ENCODE data around the gene PRAC1.

DNA sequence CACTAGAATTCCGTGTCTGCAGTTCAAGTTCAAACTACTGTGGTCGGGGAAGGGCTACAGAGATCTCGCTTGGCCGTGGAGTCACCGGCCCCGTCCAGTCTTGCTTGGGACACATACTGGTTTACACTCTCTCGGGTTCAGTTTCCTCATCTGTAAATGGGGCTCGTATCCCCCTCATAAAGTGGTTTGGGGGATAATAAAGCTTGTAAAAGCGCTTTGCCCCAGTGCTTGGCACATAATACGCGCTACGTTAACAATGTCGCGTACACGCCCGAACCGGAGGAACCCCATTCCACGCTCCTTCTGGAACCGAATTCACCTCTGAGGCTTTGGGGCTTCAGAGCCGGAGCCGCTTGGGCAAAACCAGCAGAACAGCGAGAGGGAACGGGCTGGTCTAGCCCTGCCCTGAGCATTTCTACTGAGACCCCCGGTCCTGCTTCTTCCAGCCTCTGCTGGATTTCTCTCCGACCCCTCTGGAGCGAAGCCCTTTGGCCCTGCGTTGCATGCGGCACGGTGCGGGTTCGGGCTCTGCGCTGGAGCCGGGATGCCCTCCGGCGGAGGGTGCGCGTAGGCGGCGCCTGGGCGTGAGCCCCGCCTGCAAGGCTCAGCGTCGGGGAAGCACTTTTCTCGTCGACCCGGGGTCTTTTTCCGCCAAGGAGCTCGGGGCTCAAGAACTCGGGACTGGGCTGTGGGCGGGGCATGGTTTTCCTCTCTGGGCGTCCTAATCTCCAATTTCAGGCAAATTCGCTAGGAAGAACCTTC is 32.4 kb upstream of the PRAC1 start:
- TF ChIP-seq, protein P1, sequence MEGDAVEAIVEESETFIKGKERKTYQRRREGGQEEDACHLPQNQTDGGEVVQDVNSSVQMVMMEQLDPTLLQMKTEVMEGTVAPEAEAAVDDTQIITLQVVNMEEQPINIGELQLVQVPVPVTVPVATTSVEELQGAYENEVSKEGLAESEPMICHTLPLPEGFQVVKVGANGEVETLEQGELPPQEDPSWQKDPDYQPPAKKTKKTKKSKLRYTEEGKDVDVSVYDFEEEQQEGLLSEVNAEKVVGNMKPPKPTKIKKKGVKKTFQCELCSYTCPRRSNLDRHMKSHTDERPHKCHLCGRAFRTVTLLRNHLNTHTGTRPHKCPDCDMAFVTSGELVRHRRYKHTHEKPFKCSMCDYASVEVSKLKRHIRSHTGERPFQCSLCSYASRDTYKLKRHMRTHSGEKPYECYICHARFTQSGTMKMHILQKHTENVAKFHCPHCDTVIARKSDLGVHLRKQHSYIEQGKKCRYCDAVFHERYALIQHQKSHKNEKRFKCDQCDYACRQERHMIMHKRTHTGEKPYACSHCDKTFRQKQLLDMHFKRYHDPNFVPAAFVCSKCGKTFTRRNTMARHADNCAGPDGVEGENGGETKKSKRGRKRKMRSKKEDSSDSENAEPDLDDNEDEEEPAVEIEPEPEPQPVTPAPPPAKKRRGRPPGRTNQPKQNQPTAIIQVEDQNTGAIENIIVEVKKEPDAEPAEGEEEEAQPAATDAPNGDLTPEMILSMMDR (IDR thresholded peaks at IDR 0.05; ENCODE audit: low read depth, low read length): no peak
- no peak for TF ChIP-seq EZH2phosphoT487 (IDR thresholded peaks at IDR 0.05; ENCODE audit: low read depth)
